MM.1S (cell line): ENCODE data around the gene FAM120A.

Source experiments
- DNase-seq: peaks from one replicate; pipeline ENCODE4 v3.0.0-alpha.2; 2015
- H2AFZ ChIP-seq: fragments of 300-600 bp; sonication (generic); 2 replicates; pipeline ENCODE4 v1.6.0; 2016; ENCODE audit warnings: antibody characterized with exemption, low read length
- H3F3A ChIP-seq: fragments of 300-600 bp; sonication (generic); 2 replicates; pipeline ENCODE4 v1.6.1; 2016; ENCODE audit warnings: mild to moderate bottlenecking, antibody characterized with exemption, low read length, moderate library complexity, mixed read lengths; ENCODE audit not compliant: insufficient read depth
- H3K27ac ChIP-seq: fragments of 300-600 bp; sonication (generic); 2 replicates; pipeline ENCODE4 v1.5.1; 2016; ENCODE audit warnings: mild to moderate bottlenecking, low read length
- H3K27me3 ChIP-seq: fragments of 300-600 bp; sonication (generic); replicated peaks from 2 replicates; pipeline ENCODE4 v1.6.0; 2016; ENCODE audit warnings: low read length; ENCODE audit not compliant: insufficient read depth
- H3K36me3 ChIP-seq: fragments of 300-600 bp; sonication (generic); replicated peaks from 2 replicates; pipeline ENCODE4 v1.6.1; 2016; ENCODE audit warnings: mild to moderate bottlenecking, low read length, mixed read lengths; ENCODE audit not compliant: insufficient read depth
- H3K4me1 ChIP-seq: fragments of 300-600 bp; sonication (generic); 2 replicates; pipeline ENCODE4 v1.6.1; 2016; ENCODE audit warnings: low read length, mixed read lengths
- H3K4me2 ChIP-seq: fragments of 300-600 bp; sonication (generic); 2 replicates; pipeline ENCODE4 v1.6.0; 2016; ENCODE audit warnings: low read depth, low read length
- H3K4me3 ChIP-seq: fragments of 300-600 bp; sonication (generic); 2 replicates; pipeline ENCODE4 v1.5.1; 2016; ENCODE audit warnings: low read length, mixed read lengths
- H3K79me2 ChIP-seq: fragments of 300-600 bp; sonication (generic); 2 replicates; pipeline ENCODE4 v1.6.1; 2016; ENCODE audit warnings: mixed run types, low read length, mixed read lengths
- H3K9ac ChIP-seq: fragments of 300-600 bp; sonication (generic); 2 replicates; pipeline ENCODE4 v1.6.1; 2016; ENCODE audit warnings: low read length, mixed read lengths
- H3K9me2 ChIP-seq: fragments of 300-600 bp; sonication (generic); replicated peaks from 2 replicates; pipeline ENCODE4 v1.6.1; 2016; ENCODE audit warnings: mild to moderate bottlenecking, low read length, mixed read lengths; ENCODE audit not compliant: insufficient read depth
- H3K9me3 ChIP-seq: fragments of 300-600 bp; sonication (generic); replicated peaks from 2 replicates; pipeline ENCODE4 v1.6.1; 2016; ENCODE audit warnings: mild to moderate bottlenecking, low read length, mixed read lengths; ENCODE audit not compliant: insufficient read depth
- H4K20me1 ChIP-seq: fragments of 300-600 bp; sonication (generic); 2 replicates; pipeline ENCODE4 v1.6.1; 2016; ENCODE audit warnings: mild to moderate bottlenecking, low read length, moderate library complexity, mixed read lengths; ENCODE audit not compliant: insufficient read depth
- EZH2 ChIP-seq: fragments of 300-600 bp; sonication (generic); optimal IDR thresholded peaks from 2 replicates; pipeline ENCODE3; 2017; ENCODE audit warnings: low read depth, mild to moderate bottlenecking, antibody characterized with exemption, low read length, mixed read lengths
- EZH2phosphoT487 ChIP-seq: fragments of 300-600 bp; sonication (generic); IDR thresholded peaks from 2 replicates; pipeline ENCODE4 v1.6.1; 2018; ENCODE audit warnings: antibody characterized with exemption, low read length
- TF ChIP-seq, protein P1 (sequence below): fragments of 300-600 bp; sonication (generic); IDR thresholded peaks from 2 replicates; pipeline ENCODE4 v1.5.1; 2016; ENCODE audit warnings: antibody characterized with exemption, low read length, mixed read lengths

FAM120A gene

GRCh38 chr9:93513606-93514005 lies 62.1 kb downstream of the FAM120A start:
- no peaks in the 10 kb centered on the region for H3K27me3 ChIP-seq
- H3F3A ChIP-seq, result no peaks in the 10 kb centered on the region
- H3K9me3 ChIP-seq, result no peaks in the 10 kb centered on the region
- no peak overlapping the region for H2AFZ ChIP-seq
- no peaks in the 10 kb centered on the region for H3K4me1 ChIP-seq
- no peak overlapping the region for H3K9ac ChIP-seq
- H3K4me3 ChIP-seq, result no peak overlapping the region
- H3K9me2 ChIP-seq, result no peaks in the 10 kb centered on the region
- H3K27ac ChIP-seq, result no peak overlapping the region
- H3K36me3 ChIP-seq, result no peaks in the 10 kb centered on the region; the same call in 1 of the 2 replicates
- TF ChIP-seq, protein P1, sequence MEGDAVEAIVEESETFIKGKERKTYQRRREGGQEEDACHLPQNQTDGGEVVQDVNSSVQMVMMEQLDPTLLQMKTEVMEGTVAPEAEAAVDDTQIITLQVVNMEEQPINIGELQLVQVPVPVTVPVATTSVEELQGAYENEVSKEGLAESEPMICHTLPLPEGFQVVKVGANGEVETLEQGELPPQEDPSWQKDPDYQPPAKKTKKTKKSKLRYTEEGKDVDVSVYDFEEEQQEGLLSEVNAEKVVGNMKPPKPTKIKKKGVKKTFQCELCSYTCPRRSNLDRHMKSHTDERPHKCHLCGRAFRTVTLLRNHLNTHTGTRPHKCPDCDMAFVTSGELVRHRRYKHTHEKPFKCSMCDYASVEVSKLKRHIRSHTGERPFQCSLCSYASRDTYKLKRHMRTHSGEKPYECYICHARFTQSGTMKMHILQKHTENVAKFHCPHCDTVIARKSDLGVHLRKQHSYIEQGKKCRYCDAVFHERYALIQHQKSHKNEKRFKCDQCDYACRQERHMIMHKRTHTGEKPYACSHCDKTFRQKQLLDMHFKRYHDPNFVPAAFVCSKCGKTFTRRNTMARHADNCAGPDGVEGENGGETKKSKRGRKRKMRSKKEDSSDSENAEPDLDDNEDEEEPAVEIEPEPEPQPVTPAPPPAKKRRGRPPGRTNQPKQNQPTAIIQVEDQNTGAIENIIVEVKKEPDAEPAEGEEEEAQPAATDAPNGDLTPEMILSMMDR, result no peak
- TF ChIP-seq EZH2 (no peak), EZH2phosphoT487 (no peak)
- H3K79me2 ChIP-seq, result peaks cover 85% of the 10 kb centered on the region
- H3K4me2 ChIP-seq, result no peak overlapping the region
- peaks cover 5% of the 10 kb centered on the region; the same call in 1 of the 2 replicates for H4K20me1 ChIP-seq
- no peak for DNase-seq

DNA sequence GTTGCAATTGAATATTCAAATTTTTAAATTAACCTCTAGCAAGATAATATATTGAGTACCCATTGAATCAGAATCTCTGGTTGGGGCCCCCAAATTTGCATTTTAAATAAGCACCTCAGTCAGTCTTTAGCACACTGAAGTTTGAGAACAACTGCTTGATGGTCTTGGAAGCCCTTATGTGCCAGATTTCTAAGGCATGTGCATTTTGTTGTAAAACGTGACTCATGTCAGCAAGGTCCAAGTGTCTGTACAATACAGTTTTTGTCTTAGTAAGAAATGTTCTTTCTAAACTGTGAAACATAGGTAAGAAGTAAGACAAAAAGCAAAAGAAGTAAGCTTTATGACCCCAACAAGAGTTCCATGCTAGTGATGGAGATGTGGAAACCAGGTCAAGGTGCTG lies 65.8 kb downstream of the FAM120A start:
- no peak overlapping the region for H3K4me3 ChIP-seq
- TF ChIP-seq, protein P1, result no peak
- TF ChIP-seq EZH2phosphoT487 (no peak), EZH2 (no peak)
- no peaks in the 10 kb centered on the region for H3K9me3 ChIP-seq
- no peak overlapping the region for H3K4me2 ChIP-seq
- peaks cover 8% of the 10 kb centered on the region; the same call in 1 of the 2 replicates for H4K20me1 ChIP-seq
- peaks cover 85% of the 10 kb centered on the region for H3K79me2 ChIP-seq
- H2AFZ ChIP-seq, result no peak overlapping the region
- H3K4me1 ChIP-seq, result no peaks in the 10 kb centered on the region
- H3F3A ChIP-seq, result no peaks in the 10 kb centered on the region
- no peak for DNase-seq
- no peaks in the 10 kb centered on the region for H3K27me3 ChIP-seq
- no peaks in the 10 kb centered on the region for H3K9me2 ChIP-seq
- H3K9ac ChIP-seq, result no peak overlapping the region
- no peaks in the 10 kb centered on the region; the same call in 1 of the 2 replicates for H3K36me3 ChIP-seq
- no peak overlapping the region for H3K27ac ChIP-seq

DNA sequence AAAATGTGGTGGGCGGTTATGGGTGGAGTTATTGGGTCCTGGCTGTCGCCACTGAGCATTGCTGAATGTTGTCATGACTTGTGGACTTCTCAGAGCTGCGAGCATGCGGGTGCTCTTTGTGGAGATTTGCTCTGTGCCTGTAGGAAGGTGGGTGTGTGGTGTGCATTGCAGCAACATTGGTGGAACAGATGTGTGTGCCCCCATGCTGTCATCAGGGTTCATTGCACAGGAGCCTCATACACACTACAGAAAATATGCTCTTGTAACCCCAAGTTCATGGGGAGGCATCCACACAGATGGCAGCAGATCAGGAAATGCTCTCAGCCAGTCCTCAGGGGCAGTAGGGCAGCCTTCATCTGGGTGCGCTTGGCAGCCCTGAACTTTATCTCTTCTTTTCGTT lies 69.0 kb downstream of the FAM120A start:
- no peak overlapping the region for H3K27ac ChIP-seq
- H3F3A ChIP-seq, result no peaks in the 10 kb centered on the region
- peaks cover 89% of the 10 kb centered on the region for H3K79me2 ChIP-seq
- no peak overlapping the region for H2AFZ ChIP-seq
- H3K9me2 ChIP-seq, result no peaks in the 10 kb centered on the region
- no peaks in the 10 kb centered on the region for H3K27me3 ChIP-seq
- DNase-seq, result no peak
- H4K20me1 ChIP-seq, result 0 out of 2 replicates have a peak, but pooled peaks cover 8% of the 10 kb centered on the region
- no peak overlapping the region for H3K4me3 ChIP-seq
- no peaks in the 10 kb centered on the region for H3K9me3 ChIP-seq
- H3K4me1 ChIP-seq, result no peaks in the 10 kb centered on the region
- no peak overlapping the region for H3K4me2 ChIP-seq
- no peak overlapping the region for H3K9ac ChIP-seq
- peaks cover 9% of the 10 kb centered on the region for H3K36me3 ChIP-seq
- TF ChIP-seq EZH2, result no peak

DNA sequence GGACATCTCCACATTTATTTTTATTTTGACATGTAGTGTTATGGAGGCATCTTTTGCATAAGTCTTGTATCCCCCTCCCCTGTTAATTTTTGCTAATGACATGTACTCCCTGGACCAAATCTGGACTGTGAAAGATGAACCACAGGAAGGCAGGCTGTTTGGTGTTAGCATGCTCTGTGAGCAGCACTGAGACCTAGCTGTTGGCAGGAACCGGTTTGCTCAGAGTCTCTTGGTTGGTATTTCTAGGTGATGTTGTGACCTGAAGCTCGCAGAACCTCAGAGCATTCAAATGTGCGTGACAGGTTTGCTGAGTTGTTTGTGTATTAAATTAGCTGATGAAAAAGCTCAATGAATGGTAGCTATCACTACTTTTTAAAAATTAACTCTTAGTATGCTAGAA lies 71.3 kb downstream of the FAM120A start:
- Histone ChIP-seq H3K4me3 (no peak overlapping the region), H3K27me3 (no peaks in the 10 kb centered on the region), H3K79me2 (peaks cover 85% of the 10 kb centered on the region), H3F3A (no peaks in the 10 kb centered on the region), H3K9me2 (no peaks in the 10 kb centered on the region), H3K27ac (no peak overlapping the region), H3K9ac (no peak overlapping the region), H3K36me3 (peaks cover 9% of the 10 kb centered on the region), H3K4me1 (no peaks in the 10 kb centered on the region), H2AFZ (no peak overlapping the region), H3K9me3 (no peaks in the 10 kb centered on the region), H3K4me2 (no peak overlapping the region), H4K20me1 (0 out of 2 replicates have a peak, but pooled peaks cover 8% of the 10 kb centered on the region)
- TF ChIP-seq EZH2phosphoT487 (no peak), EZH2 (no peak)
- TF ChIP-seq, protein P1, result no peak
- DNase-seq, result no peak
